GM21367 (cell line): ENCODE measurements around the gene CDK11A.
A peak's percentile ranks its signal among the peaks of the same experiment; 100 is the strongest.

Source experiments
- ATAC-seq: cut with Tn5 transposase; IDR thresholded peaks from one replicate; pipeline ENCODE4 v1.9.1; 2021; ENCODE audit not compliant: unreplicated experiment

CDK11A gene

GRCh38 chr1:1724035-1724864 is at the start of gene CDK11A:
Gene CDK11A (minus strand): TSS chr1:1724357. CDS start chr1:1722818, 1,539 bp downstream.
- ATAC-seq: peak; percentile 91

- ATAC-seq: no peak
Measured at GRCh38 chr1:1773874-1774273, 49.7 kb upstream of the CDK11A start.

GRCh38 chr1:1771096-1771495 is 46.9 kb upstream of the CDK11A start:
- no peak for ATAC-seq

- ATAC-seq: no peak
Measured at GRCh38 chr1:1770102-1770501, 45.9 kb upstream of the CDK11A start.

- ATAC-seq: no peak
Measured at GRCh38 chr1:1768249-1768992, 44.3 kb upstream of the CDK11A start.

GRCh38 chr1:1764876-1765470 is 40.8 kb upstream of the CDK11A start:
- ATAC-seq: no peak

- ATAC-seq: no peak
Measured at GRCh38 chr1:1763657-1764621, 39.8 kb upstream of the CDK11A start.

- ATAC-seq: no peak
Measured at GRCh38 chr1:1761504-1762376, 37.6 kb upstream of the CDK11A start.

GRCh38 chr1:1760715-1761114 is 36.6 kb upstream of the CDK11A start:
- ATAC-seq: no peak

GRCh38 chr1:1760345-1760650 is 36.1 kb upstream of the CDK11A start:
- ATAC-seq: no peak

GRCh38 chr1:1759456-1760344 is 35.5 kb upstream of the CDK11A start:
- ATAC-seq: no peak

- no peak for ATAC-seq
Measured at GRCh38 chr1:1758692-1759455, 34.7 kb upstream of the CDK11A start.

GRCh38 chr1:1758059-1758621 is 34.0 kb upstream of the CDK11A start:
- ATAC-seq: no peak

- ATAC-seq: no peak
Measured at GRCh38 chr1:1757422-1758058, 33.4 kb upstream of the CDK11A start.

GRCh38 chr1:1756661-1757421 is 32.7 kb upstream of the CDK11A start:
- ATAC-seq: no peak

GRCh38 chr1:1755852-1756251 is 31.7 kb upstream of the CDK11A start:
- ATAC-seq: no peak

- no peak for ATAC-seq
Measured at GRCh38 chr1:1755426-1755825, 31.3 kb upstream of the CDK11A start.
